ENCODE results near the gene ACSM6. TPM values are rescaled to one million over a fixed set of nuclear protein-coding genes. Genes with fewer than 3 reads are reported as not detected.

ACSM6 gene
- polyA plus RNA-seq, 3 donors = 0.12 to 0.35 (median 0.20) TPM

DNA sequence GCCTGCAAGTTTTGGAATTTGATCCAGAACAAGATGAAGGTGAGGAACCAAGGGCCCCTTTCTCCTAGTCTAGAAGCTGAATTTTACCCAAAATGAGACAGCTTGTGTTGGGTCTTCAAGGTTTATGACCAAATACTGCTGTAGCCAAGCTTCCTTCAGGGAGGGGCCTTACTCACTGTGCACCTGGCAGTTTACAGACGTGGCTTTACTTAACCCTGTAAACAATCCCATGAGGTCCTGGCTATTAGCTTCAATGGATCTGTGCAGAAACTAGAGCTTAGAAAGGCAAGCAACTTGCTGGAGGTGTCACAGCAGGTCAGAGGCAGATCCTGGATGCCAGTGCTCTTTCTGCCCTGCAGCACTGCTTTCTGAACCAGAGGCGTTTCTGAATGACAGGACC is 50.1 kb downstream of the ACSM6 start:
- DNase-seq (ENCODE audit: low read depth in 3 of 3, low spot score in 2 of 3) = no peak

DNA sequence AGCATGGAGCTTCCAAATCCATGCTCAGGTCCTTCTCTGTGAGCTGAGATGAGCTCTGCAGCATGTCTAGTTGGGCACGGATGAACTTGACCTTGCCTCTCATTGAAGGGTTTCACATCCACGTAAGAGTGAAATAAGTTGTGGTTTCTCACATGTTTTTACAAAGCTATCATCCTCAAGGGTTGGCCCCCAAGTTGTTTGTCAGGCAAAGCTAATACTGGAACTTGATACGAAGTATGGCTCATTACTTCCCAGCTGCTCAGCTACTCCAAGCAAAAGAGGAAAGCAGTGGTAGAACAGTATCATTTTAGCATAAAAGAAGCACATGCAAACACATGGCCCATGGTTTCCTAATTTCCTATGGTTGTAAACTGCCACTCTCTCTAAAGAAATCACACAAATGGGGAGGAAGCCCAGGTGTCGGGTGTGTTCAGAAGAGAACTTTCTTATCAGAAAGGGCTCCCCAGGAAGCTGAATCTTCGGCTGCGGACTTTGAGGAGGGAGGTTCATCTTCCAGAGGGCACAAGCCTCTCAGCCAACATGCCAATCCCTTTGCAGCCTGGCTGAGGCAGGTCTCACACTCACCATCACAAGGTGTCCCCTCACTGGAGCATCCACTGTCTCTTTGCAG is 51.5 kb downstream of the ACSM6 start:
- DNase-seq (ENCODE audit: low read depth in 3 of 3, low spot score in 2 of 3) = no peak

DNA sequence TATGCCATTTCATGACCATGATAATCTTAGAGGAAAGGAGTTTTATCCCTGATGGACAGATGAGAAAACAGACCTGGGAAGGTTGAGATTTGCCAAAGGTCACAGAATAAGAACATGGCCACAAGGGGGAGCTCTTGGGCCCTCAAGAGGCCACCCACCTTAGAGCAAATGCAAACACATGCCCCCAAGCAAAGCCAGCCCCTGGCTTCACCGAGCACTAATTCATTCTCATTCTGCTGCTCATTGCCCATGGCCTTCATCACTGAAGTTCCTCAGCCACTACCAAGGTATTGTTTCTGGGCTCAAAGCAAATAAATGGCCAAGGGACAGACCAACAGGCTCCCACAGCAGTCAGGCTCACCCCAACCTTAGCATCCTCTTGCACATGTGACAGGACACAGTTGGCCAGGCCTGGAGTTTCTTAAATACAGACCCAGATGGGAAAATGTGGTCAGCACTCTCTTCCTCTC is 52.6 kb downstream of the ACSM6 start:
- DNase-seq (ENCODE audit: low read depth in 3 of 3, low spot score in 2 of 3) = peak in 2 of 3 donors; percentile 53 to 65

DNA sequence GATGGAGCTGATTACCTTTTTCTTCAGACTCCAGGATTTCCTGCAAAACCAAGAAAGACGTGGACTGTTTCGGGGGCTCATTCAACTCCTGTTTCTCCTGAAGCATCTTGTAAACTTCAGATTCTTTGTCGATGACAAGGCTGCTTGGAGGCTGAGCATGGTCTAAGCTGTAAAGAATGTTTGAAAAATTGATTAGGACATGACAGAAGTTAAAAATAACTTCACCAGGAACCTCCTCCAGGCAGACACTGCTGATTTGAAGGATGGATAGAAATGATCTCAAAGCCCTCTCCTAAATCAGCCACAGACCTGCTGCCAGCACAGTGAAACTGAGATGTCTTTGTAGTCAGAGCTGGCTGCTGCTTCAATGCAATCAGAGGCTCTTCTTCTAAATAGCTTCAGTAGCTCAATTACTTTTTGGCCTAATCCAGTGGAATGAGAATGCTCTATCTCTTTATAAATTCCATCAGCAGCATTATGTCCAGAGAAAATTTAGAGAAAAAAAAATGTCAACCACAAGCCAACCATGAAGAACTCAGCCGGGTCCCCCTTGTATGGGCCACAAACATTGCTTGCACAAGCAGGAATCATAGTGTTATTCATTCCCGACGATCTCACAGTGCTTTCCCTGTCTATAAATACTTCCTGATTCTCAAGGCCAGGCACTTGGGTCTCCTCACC is 53.3 kb downstream of the ACSM6 start:
- DNase-seq (ENCODE audit: low read depth in 3 of 3, low spot score in 2 of 3) = no peak

DNA sequence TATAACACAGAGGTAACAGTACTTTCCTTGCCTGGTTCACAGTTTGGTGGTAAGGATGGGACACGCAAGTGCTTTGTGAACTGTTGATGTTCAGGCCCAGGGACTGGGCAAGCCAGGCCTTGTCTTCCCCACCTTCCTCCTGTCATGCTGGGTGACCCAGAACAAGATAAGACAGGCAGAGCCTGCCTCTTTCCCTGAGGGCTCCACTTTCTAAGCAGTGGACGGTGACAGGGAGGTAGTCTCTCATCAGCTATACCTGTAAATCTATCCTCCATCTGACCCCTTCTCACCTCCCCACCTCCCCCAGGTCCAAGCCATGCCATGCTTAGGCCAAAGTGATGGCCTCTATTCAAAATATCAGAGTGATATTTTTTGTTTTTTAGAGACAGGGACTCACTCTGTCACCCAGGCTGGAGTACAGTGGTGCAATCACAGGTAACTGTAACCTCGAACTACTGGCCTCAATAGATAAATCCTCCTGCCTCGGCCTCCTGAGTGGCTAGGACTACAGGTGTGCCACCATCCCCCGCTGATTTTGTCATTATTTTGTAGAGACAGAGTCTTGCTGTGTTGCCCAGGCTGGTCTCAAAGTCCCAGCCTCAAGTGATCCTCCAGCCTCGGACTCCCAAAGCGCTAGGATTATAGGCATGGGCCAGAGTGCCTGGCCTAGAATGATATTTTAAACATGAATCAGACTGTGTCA is 54.0 kb downstream of the ACSM6 start:
- no peak for DNase-seq (ENCODE audit: low read depth in 3 of 3, low spot score in 2 of 3)

DNA sequence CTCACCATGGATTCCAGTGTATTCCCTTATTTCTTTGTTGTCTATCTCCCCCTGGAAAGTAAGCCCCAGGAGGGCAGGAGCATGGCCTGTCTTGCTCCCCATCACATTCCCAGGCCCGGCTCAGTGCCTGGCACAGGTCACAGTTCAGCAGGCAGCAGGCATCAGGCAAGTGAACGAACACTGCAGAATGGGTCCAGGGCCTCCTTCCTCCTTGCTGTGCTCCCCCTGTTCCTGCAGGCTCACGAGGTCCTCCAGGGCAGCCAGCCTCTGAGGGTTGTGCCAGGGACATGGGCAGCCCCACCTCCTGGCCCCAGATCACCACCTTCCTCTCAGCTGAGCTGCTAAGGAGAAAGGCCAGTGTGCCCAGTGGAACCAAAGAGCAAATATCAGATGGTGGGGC is 55.0 kb downstream of the ACSM6 start:
- no peak for DNase-seq (ENCODE audit: low read depth in 3 of 3, low spot score in 2 of 3)

DNA sequence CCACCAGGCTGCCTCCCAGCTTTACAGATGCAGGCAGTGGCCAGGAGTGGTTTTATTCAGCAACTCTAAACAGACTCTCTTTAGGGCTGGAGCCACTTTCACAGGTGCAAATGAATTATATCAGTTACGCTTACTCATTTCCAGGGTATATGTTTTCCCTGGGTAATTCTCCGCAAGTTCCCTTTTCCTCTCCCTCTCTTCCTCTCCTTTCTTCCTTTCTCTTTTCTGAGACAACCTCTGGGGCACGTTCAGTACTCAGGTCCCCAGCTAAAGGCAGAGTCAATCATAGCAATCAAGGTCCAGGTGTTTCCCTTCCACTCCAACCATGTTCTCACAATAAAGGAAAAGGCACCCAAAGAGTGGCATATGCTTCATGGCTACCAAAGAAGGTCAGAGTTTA is 55.4 kb downstream of the ACSM6 start:
- no peak for DNase-seq (ENCODE audit: low read depth in 3 of 3, low spot score in 2 of 3)

DNA sequence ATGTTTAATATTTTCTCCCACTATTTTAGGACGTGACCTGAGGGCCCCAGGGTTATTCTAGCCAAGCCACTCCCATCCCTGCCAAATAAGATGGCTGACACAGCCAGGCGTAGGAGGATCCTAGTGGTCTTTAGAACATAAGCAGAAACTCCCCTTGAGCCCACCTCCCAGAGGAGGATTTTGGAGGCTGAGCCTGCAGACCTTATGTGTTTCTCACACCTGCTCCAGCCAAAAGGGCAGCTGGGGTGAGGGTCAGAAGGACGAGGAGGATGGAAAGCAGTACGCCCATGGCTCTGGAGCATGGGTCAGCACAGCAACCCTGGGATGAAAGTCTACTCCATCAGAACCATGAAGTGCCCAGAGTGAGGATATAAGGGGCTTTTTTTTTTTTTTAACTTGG is 56.8 kb downstream of the ACSM6 start:
- DNase-seq (ENCODE audit: low read depth in 3 of 3, low spot score in 2 of 3) = no peak

DNA sequence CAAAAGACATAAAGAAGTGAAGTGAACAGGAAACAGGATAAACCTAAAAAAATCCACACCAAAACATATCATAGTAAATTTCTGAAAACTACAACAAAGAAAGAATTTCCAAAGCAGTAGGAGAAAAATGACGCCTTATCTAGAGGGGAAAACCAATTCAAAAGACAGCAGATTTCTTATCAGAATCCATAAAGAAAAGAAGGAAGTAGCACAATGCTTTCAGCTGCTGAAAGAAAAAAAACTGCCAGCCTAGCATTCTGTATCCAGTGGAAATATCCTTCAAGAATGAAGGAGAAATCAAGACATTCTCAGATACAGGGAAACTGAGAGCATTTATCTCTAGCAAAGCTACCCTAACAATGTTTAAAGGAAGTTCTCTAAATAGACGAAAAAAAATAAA is 59.0 kb downstream of the ACSM6 start:
- DNase-seq (ENCODE audit: low read depth in 3 of 3, low spot score in 2 of 3) = no peak

DNA sequence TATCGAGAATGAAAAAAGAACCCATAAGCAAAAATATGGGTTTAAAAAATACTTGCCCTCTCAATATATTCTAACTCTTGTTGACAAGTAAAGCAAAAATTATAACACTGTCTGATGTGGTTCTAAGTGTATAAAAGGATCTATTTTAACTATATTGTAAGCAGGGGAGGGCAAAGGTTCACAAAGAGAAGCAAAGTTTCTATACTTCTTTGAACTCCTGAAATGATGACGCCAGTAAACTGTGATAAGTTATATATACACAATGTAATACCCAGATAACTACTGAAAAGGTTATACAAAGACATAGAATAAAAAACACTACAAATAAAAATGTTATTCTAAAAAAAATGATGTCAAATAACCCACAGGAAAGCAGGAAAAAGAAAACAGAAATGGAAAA is 59.6 kb downstream of the ACSM6 start:
- DNase-seq (ENCODE audit: low read depth in 3 of 3, low spot score in 2 of 3) = no peak

DNA sequence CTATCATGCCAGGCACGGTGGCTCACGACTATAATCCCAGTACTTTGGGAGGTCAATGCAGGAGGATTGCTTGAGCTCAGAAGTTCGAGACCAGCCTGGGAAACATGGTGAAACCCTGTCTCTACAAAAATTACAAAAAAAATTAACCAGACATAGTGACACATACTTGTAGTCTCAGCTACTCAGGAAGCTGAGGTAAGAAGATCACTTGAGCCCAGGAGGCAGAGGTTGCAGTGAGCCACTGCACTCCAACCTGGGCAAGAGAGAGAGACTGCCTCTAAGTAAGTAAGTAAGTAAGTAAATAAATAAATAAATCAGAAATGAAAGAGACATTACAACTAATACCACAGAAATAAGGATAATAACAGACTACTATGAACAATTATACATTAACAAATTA is 60.6 kb downstream of the ACSM6 start:
- no peak for DNase-seq (ENCODE audit: low read depth in 3 of 3, low spot score in 2 of 3)

DNA sequence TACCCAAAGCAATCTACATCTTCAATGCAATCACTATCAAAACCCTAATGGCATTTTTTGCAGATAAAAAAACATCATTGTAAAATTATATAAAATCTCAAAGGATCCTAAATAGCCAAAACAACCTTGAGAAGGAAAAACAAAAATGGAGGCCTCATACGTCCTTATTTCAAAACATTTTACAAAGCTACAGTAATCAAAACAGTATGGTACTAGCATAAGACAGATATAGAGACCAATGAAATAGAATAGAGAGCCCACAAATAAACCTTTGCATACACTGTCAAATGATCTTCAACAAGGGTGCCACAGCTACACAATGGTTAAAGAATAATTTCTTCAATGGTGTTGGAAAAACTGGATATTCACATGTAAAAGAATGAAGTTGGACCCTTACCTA is 62.2 kb downstream of the ACSM6 start:
- DNase-seq (ENCODE audit: low read depth in 3 of 3, low spot score in 2 of 3) = no peak

DNA sequence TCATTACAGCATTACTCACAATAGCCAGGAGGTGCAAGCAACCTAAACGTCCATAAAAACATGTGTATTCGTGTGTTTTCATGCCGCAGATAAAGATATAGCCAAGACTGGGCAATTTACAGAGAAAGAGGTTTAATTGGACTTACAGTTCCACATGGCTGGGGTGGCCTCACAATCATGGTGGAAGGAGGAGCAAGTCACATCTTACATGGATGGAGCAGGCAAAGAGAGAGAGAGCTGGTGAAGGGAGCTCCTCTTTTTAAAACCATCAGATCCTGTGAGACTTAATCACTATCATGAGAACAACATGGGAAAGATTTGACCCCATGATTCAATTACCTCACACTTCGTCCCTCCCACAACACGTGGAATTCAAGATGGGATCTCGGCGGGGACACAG is 63.8 kb downstream of the ACSM6 start:
- DNase-seq (ENCODE audit: low read depth in 3 of 3, low spot score in 2 of 3) = no peak

DNA sequence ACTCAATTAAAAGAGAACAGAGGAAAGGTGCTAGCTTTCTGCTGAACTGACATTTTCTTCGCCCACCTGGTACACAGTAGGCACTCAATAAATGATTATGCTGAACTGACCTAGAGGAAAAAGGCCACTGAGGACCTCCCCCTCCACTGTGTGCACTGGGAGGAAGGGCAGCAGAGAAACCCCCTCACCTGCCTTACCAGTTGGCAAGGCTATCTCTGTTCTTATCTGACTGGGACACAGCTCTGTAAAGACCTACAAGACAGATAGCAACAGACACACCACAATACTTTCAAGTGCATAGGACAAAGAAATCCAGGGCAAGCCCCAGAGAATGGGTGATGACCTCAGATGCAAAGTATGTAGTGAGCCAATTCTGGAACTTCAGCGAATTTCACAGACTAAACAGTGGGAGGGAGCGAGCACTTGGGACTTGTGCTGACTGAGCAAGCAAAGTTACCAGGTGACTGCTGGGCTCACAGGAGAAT is 66.4 kb downstream of the ACSM6 start:
- DNase-seq (ENCODE audit: low read depth in 3 of 3, low spot score in 2 of 3) = no peak

DNA sequence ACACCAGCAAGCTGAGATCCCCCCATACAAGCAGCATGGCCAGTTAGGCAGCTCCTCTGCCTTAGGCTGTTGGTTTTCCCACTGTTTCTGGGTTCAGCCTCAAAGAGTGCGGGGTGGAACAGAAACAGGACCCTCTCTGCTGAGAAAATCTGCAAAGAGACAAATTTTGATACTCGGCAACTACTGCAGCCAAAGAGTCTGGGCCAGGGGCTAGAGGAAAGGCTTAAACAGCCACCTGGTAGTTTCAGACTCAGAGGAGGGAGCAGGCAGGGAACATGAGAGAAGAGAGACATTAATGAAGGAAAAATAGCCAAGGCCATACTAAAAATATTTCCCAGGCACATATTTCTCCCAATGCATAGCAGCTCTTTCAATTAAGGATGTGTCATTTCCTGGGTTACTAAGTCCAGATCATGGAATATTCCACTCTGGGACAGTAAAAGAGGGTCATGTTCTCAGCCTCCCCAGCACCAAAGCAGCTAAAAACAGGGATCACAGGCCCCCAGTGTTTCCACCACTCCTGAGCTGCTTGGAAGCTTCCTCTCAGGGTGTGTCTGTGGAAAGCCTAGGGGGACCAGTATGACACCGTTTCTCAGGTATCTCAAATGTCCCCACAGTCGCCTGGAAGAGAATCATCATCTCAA is 67.0 kb downstream of the ACSM6 start:
- no peak for DNase-seq (ENCODE audit: low read depth in 3 of 3, low spot score in 2 of 3)

DNA sequence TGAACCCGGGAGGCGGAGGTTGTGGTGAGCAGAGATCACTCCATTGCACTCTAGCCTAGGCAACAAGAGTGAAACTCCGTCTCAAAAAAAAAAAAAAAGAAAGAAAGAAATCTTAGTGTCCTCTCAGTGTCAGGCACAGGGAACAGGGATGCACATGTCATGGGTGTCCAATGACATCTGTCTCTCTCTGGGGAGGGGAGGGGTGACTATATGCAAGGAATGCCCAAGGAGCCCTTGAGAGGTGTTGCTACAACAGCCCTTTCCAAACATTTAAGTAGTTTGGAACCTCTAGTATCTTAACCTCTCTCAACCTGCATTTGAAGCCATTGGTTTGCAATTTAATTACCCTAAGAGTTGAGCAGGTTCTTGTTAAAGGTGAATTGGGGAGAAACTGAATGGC is 67.9 kb downstream of the ACSM6 start:
- no peak for DNase-seq (ENCODE audit: low read depth in 3 of 3, low spot score in 2 of 3)

DNA sequence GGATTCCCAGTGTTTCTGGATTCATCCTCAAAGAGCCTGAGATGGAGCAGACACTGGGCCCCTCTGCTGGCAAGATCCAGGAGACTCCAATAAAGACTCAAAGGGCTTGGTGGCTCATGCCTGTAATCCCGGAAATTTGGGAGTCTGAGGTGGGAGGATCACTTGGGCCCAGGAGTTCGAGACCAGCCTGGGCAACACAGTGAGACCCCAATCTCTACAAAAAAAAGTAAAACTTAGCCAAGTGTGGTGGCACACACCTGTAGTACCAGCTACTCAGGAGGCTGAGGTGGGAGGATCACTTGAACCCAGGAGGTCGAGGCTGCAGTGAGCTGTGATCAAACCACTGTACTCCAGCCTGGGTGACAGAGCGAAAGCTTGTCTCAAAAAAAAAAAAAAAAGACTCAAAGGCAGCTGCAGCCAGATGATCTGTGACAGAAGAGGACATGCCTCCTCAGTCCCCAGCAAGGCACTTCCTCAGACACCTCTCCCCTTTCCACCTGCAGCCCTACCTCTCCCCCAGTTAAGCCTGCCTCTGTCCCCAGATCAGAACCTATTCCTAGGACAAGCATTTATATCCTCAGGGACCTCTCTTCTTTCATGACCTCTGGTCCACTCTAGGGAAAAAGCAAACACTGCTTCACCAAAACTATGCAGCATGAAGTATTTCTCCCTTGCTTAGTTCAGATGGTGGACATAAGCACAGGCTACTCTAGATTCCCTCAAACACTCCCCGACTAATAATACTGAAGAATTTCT is 68.9 kb downstream of the ACSM6 start:
- DNase-seq (ENCODE audit: low read depth in 3 of 3, low spot score in 2 of 3) = no peak

DNA sequence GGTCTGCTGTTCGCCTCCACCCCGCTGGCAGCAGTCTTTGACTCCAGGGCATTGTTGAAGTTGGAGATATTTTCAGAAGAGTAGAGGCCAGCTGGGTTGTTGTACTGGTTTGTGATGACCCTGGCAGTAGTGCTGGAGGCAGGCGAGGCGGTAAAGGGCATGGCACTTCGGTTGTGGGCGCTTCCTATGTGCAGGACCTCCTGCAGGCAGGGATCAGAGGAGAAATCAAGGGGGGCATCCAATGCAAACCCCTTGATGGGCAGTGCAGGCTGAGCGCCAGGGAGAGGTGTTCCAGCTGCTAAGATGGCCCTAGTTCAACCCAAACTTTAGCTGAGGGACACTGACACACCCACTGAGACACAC is 69.8 kb downstream of the ACSM6 start:
- no peak for DNase-seq (ENCODE audit: low read depth in 3 of 3, low spot score in 2 of 3)

DNA sequence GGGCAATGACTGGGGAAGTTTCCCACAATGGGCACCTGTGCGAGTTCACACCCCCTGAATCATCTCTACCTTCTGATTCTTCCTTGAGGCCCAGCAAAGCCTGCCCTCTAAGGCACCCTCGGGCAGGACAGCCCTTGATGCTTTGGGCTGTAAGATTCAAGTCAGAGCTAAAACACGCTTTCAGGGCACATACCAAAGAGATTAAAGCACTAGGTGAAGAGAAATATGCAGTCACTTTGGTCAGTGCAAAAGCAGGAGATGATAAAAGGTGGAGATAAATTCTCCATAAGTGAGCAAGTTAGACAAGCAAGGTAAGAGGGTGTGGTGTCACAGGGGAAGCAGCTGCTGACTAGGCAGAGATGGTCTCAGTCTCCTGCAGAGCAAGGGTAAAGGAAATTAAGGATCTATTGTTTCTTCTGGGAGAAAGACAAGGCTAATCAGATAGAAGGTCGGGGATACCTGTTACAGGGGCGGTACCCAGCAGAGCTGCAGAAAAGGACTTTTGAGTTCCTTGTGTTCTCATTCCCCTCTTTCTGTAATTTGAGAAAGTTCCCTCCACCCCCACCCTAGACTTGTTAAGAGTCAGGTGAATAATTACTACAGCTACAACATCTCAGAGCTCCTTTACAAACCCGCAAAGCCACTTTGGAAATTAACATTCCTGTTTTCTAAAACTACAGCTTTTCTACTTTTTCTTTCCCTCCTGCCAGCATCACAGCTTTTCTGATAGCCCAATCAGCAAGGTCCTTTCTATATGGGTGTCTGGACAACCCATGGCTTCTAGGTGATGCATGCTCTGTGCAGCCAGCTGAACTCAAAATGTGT is 70.4 kb downstream of the ACSM6 start:
- DNase-seq (ENCODE audit: low read depth in 3 of 3, low spot score in 2 of 3) = no peak

DNA sequence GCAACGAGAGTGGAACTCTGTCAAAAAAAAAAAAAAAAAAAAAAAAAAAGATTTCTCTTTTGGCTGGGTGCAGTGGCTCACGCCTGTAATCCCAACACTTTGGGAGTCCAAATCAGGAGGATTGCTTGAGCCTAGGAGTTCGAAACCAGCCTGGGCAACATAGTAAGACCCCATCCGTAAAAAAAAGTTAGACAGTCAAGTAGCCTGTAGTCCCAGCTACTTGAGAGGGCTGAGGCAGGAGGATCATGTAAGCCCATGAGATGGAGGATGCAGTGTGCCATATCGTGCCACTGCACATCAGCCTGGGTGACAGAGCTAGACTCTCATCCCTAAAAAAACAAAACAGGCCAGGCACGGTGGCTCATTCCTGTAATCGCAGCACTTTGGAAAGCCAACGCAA is 71.5 kb downstream of the ACSM6 start:
- no peak for DNase-seq (ENCODE audit: low read depth in 3 of 3, low spot score in 2 of 3)

Data from right renal cortex interstitium (tissue), 3 donors.